Trophoblast cell (in vitro differentiated cells and primary cell): ENCODE results near the gene NBPF4.
"Not testable (repeated sequence)": the region's sequence is repeated elsewhere in the genome, so short reads cannot be mapped to it uniquely, and the experiment has no call there.

Experiments used
- DNase-seq, 2 donors: peaks; one replicate each; pipeline ENCODE4 v3.0.0-alpha.2; 2016
- H2AFZ ChIP-seq: 2 replicates; pipeline ENCODE4 v1.6.1; 2013; ENCODE audit warnings: low read length, moderate library complexity, mild to moderate bottlenecking; ENCODE audit not compliant: insufficient read depth, poor library complexity
- H2AK5ac ChIP-seq: 2 replicates; pipeline ENCODE4 v1.6.1; 2013; ENCODE audit warnings: mild to moderate bottlenecking, low read length
- H2BK120ac ChIP-seq: 2 replicates; pipeline ENCODE4 v1.6.1; 2013; ENCODE audit warnings: low read length, mild to moderate bottlenecking, moderate library complexity; ENCODE audit not compliant: insufficient read depth, poor library complexity
- H2BK12ac ChIP-seq: 2 replicates; pipeline ENCODE4 v1.6.1; 2013; ENCODE audit warnings: mild to moderate bottlenecking, low read length, moderate library complexity
- H2BK5ac ChIP-seq: 2 replicates; pipeline ENCODE4 v1.6.1; 2013; ENCODE audit warnings: low read length, low read depth, moderate library complexity, mild to moderate bottlenecking; ENCODE audit not compliant: poor library complexity
- H3K14ac ChIP-seq: 2 replicates; pipeline ENCODE4 v1.6.1; 2013; ENCODE audit warnings: mild to moderate bottlenecking, low read length
- H3K18ac ChIP-seq: 2 replicates; pipeline ENCODE4 v1.6.1; 2013; ENCODE audit warnings: mild to moderate bottlenecking, low read length
- H3K23ac ChIP-seq: 2 replicates; pipeline ENCODE4 v1.6.1; 2013; ENCODE audit warnings: low read length
- H3K27ac ChIP-seq: 2 replicates; pipeline ENCODE4 v1.5.1; 2013; ENCODE audit warnings: low read depth, mild to moderate bottlenecking, inconsistent platforms, low read length, moderate library complexity
- H3K27me3 ChIP-seq: 2 replicates; pipeline ENCODE4 v1.6.1; 2013; ENCODE audit warnings: inconsistent platforms, mild to moderate bottlenecking, low read length, moderate library complexity; ENCODE audit not compliant: insufficient read depth
- H3K36me3 ChIP-seq, 2 experiments: 1 replicate in 1 of 2; 2 replicates in 1 of 2; pipeline ENCODE4 v1.6.1; 2013; ENCODE audit warnings: low read length in 2 of 2, mild to moderate bottlenecking in 2 of 2, moderate library complexity in 1 of 2; ENCODE audit not compliant: insufficient read depth in 2 of 2, control insufficient read depth in 1 of 2
- H3K4ac ChIP-seq: 2 replicates; pipeline ENCODE4 v1.6.1; 2013; ENCODE audit warnings: low read depth, mild to moderate bottlenecking, low read length, moderate library complexity
- H3K4me1 ChIP-seq, 2 experiments: 1 replicate in 1 of 2; 2 replicates in 1 of 2; pipeline ENCODE4 v1.6.1; 2013; ENCODE audit warnings: low read length in 2 of 2, mild to moderate bottlenecking in 2 of 2, moderate library complexity in 1 of 2; ENCODE audit not compliant: insufficient read depth in 2 of 2, control insufficient read depth in 1 of 2
- H3K4me2 ChIP-seq: 2 replicates; pipeline ENCODE4 v1.6.1; 2013; ENCODE audit warnings: inconsistent platforms, mild to moderate bottlenecking, low read length, moderate library complexity
- H3K4me3 ChIP-seq: 2 replicates; pipeline ENCODE4 v1.5.1; 2013; ENCODE audit warnings: mild to moderate bottlenecking, low read depth, low read length, inconsistent platforms
- H3K79me1 ChIP-seq: one replicate; pipeline ENCODE4 v1.6.1; 2013; ENCODE audit warnings: low read length
- H3K79me2 ChIP-seq: 2 replicates; pipeline ENCODE4 v1.6.1; 2013; ENCODE audit warnings: low read length, mild to moderate bottlenecking; ENCODE audit not compliant: control insufficient read depth, insufficient read depth, poor library complexity
- H3K9ac ChIP-seq: 2 replicates; pipeline ENCODE4 v1.6.1; 2013; ENCODE audit warnings: mild to moderate bottlenecking, low read length
- H3K9me3 ChIP-seq: 2 replicates; pipeline ENCODE4 v1.6.1; 2013; ENCODE audit warnings: low read depth, mild to moderate bottlenecking, control low read depth, inconsistent platforms, low read length; ENCODE audit not compliant: insufficient read depth
- H4K12ac ChIP-seq: 2 replicates; pipeline ENCODE4 v1.6.1; 2013; ENCODE audit warnings: low read depth, mild to moderate bottlenecking, low read length, moderate library complexity
- H4K8ac ChIP-seq: 2 replicates; pipeline ENCODE4 v1.6.1; 2013; ENCODE audit warnings: low read depth, mild to moderate bottlenecking, low read length, moderate library complexity
- H4K91ac ChIP-seq: one replicate; pipeline ENCODE4 v1.6.1; 2013; ENCODE audit warnings: low read depth, mild to moderate bottlenecking, low read length, moderate library complexity
- WGBS: extraction: QIAGEN DNeasy Blood & Tissue Kit; methylation state at CpG from one replicate; pipeline ENCODE4 v1.1.7; 2013; ENCODE audit warnings: missing lambda C conversion rate; ENCODE audit not compliant: insufficient read length, insufficient coverage; ENCODE audit errors: extremely low coverage; 5-methylcytosine and 5-hydroxymethylcytosine counted together

The NBPF4 gene

GRCh38 chr1:108209456-108210108, 34.3 kb downstream of the NBPF4 start:
- H3K9ac ChIP-seq: no peak overlapping the region
- H4K12ac ChIP-seq: no peak overlapping the region
- WGBS: no CpG with 5 or more reads among the region's 11 CpGs
- H3K4ac ChIP-seq: no peak overlapping the region
- no peak overlapping the region for H2AK5ac ChIP-seq
- no peak overlapping the region for H2AFZ ChIP-seq
- no peak overlapping the region for H3K18ac ChIP-seq
- H2BK12ac ChIP-seq: no peak overlapping the region
- H4K8ac ChIP-seq: peak overlapping the region; percentile 6
- no peak overlapping the region for H3K27ac ChIP-seq
- H3K79me1 ChIP-seq: no peaks in the 10 kb centered on the region
- H2BK120ac ChIP-seq: no peak overlapping the region
- DNase-seq: peak in 1 of 2 donors; percentile 8
- no peaks in the 10 kb centered on the region for H3K9me3 ChIP-seq
- H3K27me3 ChIP-seq: no peaks in the 10 kb centered on the region
- no peak overlapping the region for H3K4me3 ChIP-seq
- H4K91ac ChIP-seq: no peak overlapping the region
- no peak overlapping the region for H3K4me2 ChIP-seq
- no peaks in the 10 kb centered on the region for H3K79me2 ChIP-seq
- no peak overlapping the region for H2BK5ac ChIP-seq
- H3K36me3 ChIP-seq: no peaks in the 10 kb centered on the region
- H3K23ac ChIP-seq: no peak overlapping the region
- peaks cover 11 to 13% of the 10 kb centered on the region in 2 experiments for H3K4me1 ChIP-seq
- H3K14ac ChIP-seq: no peak overlapping the region

GRCh38 chr1:108208724-108209446, 35.0 kb downstream of the NBPF4 start:
- H3K4me1 ChIP-seq: peaks cover 11 to 13% of the 10 kb centered on the region in 2 experiments
- no peak overlapping the region for H2BK12ac ChIP-seq
- no peak for DNase-seq
- no peak overlapping the region for H3K23ac ChIP-seq
- H2AK5ac ChIP-seq: no peak overlapping the region
- H3K79me2 ChIP-seq: no peaks in the 10 kb centered on the region
- H3K27ac ChIP-seq: no peak overlapping the region
- H3K4me3 ChIP-seq: no peak overlapping the region
- H4K91ac ChIP-seq: no peak overlapping the region
- no peak overlapping the region for H2AFZ ChIP-seq
- H4K12ac ChIP-seq: no peak overlapping the region
- no CpG with 5 or more reads among the region's 11 CpGs for WGBS
- no peak overlapping the region for H2BK120ac ChIP-seq
- no peak overlapping the region for H3K9ac ChIP-seq
- H3K4ac ChIP-seq: no peak overlapping the region
- no peaks in the 10 kb centered on the region for H3K36me3 ChIP-seq
- no peaks in the 10 kb centered on the region for H3K9me3 ChIP-seq
- peak overlapping the region; percentile 6 for H4K8ac ChIP-seq
- no peaks in the 10 kb centered on the region for H3K27me3 ChIP-seq
- H2BK5ac ChIP-seq: no peak overlapping the region
- H3K18ac ChIP-seq: no peak overlapping the region
- no peak overlapping the region for H3K4me2 ChIP-seq
- H3K79me1 ChIP-seq: no peaks in the 10 kb centered on the region
- H3K14ac ChIP-seq: no peak overlapping the region

- H3K9ac ChIP-seq, H3K4me3 ChIP-seq, H3K23ac ChIP-seq, H3K4ac ChIP-seq, H3K27me3 ChIP-seq, H3K18ac ChIP-seq, H4K12ac ChIP-seq, H2BK120ac ChIP-seq, H2BK5ac ChIP-seq, H3K36me3 ChIP-seq, H2BK12ac ChIP-seq, H3K4me2 ChIP-seq, H2AK5ac ChIP-seq, H3K14ac ChIP-seq, H3K79me1 ChIP-seq, H2AFZ ChIP-seq, H3K4me1 ChIP-seq, H4K91ac ChIP-seq, H3K9me3 ChIP-seq, DNase-seq, H3K79me2 ChIP-seq, H3K27ac ChIP-seq, H4K8ac ChIP-seq: not testable (repeated sequence)
- no CpG with 5 or more reads among the region's 3 CpGs for WGBS
Observed at GRCh38 chr1:108203582-108203981, 40.3 kb downstream of the NBPF4 start.

GRCh38 chr1:108201687-108202086, 42.2 kb downstream of the NBPF4 start:
- peaks cover 9% of the 10 kb centered on the region for H3K79me1 ChIP-seq

More at GRCh38 chr1:108201687-108202086, 42.2 kb downstream of the NBPF4 start:
- H3K4me1 ChIP-seq: peaks cover 2 to 11% of the 10 kb centered on the region in 2 experiments
- no peak overlapping the region for H4K8ac ChIP-seq
- H3K36me3 ChIP-seq: peaks cover 4% of the 10 kb centered on the region in 2 experiments
- no peak overlapping the region for H3K4ac ChIP-seq
- no peak overlapping the region for H2BK120ac ChIP-seq
- H4K12ac ChIP-seq: no peak overlapping the region
- H3K14ac ChIP-seq: no peak overlapping the region
- no peak overlapping the region for H2AK5ac ChIP-seq
- H2BK5ac ChIP-seq: no peak overlapping the region
- H4K91ac ChIP-seq: no peak overlapping the region
- no peak overlapping the region for H3K9ac ChIP-seq
- WGBS: no CpG with 5 or more reads among the region's 5 CpGs
- no peaks in the 10 kb centered on the region for H3K9me3 ChIP-seq
- DNase-seq: no peak
- no peak overlapping the region for H2AFZ ChIP-seq
- H3K79me2 ChIP-seq: peaks cover 10% of the 10 kb centered on the region
- no peak overlapping the region for H3K27ac ChIP-seq
- H2BK12ac ChIP-seq: no peak overlapping the region
- H3K23ac ChIP-seq: no peak overlapping the region
- no peak overlapping the region for H3K4me2 ChIP-seq
- H3K4me3 ChIP-seq: no peak overlapping the region
- H3K18ac ChIP-seq: no peak overlapping the region
- no peaks in the 10 kb centered on the region for H3K27me3 ChIP-seq
